ENCODE data around the gene VPS37C.
"Not testable (repeated sequence)": the region's sequence is repeated elsewhere in the genome, so short reads cannot be mapped to it uniquely, and the experiment has no call there.

VPS37C gene

DNA sequence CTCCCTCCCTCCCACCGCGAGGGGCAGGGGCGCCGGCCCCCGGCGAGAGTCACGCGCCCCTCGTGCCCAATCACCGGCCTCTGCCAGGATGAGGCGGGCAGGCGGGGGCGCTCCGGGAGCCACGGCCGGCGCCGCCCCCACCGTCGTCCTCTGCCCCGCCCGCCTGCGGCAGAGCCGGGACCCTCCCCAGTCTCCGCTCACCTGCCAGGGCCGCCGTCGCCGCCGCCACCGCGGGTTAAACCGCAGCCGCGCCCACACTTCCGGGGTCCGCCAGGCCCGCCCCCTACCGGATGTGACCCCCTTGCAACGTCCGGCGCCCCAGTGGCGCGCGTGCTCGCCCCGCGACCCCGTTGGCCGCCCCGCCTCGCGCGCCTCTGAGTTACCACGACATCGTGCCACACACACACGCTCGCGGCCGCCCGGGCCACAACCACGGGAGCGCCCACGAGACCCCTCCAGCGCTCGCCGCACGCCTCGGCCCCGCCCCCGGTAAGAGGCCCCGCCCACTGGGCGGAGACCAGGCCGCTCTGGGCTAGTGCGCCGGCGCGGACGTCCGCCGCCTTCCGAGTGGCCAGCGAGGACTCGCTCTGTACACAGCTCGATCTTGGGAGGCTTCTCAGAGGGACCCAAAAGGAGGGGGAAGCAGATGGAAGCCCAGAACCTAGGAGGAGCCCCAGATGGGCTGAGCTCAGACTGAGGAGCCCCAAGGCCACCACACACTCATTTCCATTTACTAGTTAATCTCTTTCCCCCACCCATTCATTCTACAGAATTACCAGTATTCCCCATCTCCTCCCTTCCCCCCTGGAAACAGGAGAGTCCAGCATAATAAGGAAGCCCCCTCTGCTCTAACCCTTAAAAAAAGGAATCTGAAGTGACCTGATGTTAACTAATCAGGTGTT lies at the start of gene VPS37C:
Gene VPS37C (minus strand): TSS at position 237 of the 902 bp plus-strand sequence. CDS start 22,597 bp downstream, outside the sequence.
- DNase-seq = peak; percentile 92 to 94

DNA sequence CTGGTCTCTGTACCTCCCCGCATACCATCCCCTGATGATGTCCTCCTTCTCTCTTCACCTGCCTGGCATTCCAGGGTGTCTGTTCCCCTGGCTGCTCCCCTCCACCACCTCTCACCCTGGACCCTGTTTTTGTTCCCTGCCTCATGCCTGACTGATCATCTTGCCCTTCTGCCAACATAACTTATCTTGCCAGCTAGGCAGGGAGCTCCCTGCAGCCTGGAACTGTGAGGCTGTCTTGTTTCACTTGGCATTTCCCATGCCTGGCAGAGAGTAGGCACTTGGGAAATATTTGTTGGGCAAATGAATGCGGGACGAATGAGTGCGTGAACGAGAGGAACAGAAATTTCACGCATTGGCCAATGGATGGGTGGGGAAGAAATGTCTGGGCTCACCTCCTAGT lies 49.4 kb upstream of the VPS37C start:
- DNase-seq = not testable (repeated sequence)

- DNase-seq = not testable (repeated sequence)
Observed at GRCh38 chr11:61207636-61208310, 46.5 kb upstream of the VPS37C start.

GRCh38 chr11:61204502-61205059 lies 43.4 kb upstream of the VPS37C start:
- not testable (repeated sequence) for DNase-seq

DNA sequence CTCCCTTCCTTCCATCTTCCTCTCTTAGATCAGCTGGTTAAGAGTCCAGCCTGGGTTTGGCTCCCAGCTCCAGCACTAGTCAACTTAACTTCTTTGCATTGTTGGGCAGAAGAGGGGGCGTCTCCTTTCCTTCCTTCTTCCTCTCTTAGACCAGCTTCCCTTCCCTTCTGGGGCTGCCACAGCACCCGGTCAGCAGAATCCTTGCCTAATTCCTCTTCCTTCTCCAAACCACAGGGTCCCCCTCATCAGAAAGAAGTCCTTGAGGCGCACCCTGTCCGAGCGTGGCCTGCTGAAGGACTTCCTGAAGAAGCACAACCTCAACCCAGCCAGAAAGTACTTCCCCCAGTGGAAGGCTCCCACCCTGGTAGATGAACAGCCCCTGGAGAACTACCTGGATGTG lies 42.6 kb upstream of the VPS37C start:
- DNase-seq = not testable (repeated sequence)

GRCh38 chr11:61202950-61203746 lies 41.9 kb upstream of the VPS37C start, which contains the start of gene PGA3:
Gene PGA3, plus strand, starts transcription at chr11:61203515. Its CDS starts 50 bp downstream, at chr11:61203565.
- DNase-seq = not testable (repeated sequence)

GRCh38 chr11:61201476-61201875 lies 40.2 kb upstream of the VPS37C start:
- no peak for DNase-seq

DNA sequence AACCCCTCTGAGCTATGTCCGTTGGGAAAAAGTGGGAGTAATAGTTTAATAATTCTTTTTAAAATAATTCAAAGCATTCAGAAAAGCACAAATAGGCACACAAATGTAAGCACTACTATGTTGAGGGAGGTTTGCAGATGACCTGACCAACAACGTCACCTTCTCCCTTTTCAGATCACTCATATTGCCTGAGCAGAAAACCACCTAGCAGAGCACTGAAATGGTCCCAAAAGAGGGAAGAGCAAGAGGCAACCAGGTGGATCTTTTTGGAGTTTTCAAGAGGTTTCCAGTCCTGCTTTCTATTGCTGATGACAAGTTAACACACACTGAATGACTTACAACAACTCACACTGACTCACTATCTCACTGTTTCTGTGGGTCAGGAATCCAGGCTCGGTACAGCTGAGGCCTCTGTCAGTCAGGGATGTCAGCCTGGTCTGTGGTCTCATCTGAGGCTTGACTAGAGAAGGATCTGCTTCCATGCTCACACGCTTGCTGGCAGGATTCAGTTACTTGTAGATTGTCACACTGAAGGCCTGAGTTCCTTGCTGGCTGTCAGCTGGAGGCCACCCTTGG lies 37.8 kb upstream of the VPS37C start:
- no peak for DNase-seq

GRCh38 chr11:61198361-61198760 lies 37.1 kb upstream of the VPS37C start:
- no peak for DNase-seq

GRCh38 chr11:61195719-61196118 lies 34.5 kb upstream of the VPS37C start:
- DNase-seq = no peak

DNA sequence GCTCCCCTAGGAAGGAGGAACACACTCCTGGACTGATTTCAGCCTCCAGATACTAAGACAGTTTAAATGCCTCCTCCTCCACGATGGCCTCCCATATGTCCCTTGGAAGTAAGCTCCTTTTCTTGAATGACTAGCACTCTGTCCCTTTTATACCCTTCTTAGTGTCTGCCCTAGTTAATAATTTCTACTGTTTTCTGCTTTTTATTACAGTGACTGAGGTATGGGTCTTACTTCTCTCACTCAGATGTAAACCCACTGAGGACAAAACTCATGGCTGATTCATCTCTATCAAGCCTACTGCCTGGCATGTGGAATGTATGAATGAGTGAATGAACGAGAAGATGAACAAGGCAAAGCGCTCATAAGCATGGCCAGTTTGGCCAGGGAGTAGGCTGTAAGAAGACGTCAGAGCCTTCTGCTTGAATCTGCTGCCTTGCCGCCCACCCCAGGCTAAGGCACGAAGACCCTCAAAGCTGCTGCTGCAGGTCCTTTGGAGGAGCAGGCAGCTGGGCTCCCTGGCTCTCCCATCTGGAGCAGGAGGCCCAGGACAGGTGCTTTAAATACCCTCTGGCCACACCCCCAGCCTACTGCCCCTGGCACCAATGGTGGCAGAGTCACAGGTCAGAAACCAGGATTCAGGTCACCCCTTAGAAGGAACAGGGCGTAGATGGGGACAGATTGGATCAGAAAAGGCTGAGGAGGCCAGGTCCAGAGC lies 33.9 kb upstream of the VPS37C start:
- DNase-seq = no peak

- DNase-seq = no peak
Observed at GRCh38 chr11:61194169-61194671, 33.0 kb upstream of the VPS37C start.

DNA sequence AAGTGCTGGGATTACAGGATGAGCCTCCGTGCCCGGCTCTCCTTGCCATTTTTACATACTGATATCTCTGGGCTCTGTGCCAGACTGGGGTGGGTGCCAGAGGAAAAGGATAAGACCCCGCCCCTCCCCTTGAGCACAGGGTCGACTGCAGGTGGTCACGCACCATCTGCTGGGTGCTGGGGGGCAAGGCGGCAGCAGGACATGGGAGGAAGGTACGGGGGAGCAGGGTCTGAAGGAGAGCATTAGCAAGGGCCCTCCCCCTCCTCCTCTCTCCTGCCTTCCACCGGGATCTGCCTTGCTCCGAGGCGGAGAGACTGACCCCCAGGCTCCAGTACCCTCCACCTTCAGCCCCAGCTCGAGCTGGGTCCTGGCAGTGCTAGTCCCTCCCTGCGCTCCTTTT lies 32.4 kb upstream of the VPS37C start:
- no peak for DNase-seq

DNA sequence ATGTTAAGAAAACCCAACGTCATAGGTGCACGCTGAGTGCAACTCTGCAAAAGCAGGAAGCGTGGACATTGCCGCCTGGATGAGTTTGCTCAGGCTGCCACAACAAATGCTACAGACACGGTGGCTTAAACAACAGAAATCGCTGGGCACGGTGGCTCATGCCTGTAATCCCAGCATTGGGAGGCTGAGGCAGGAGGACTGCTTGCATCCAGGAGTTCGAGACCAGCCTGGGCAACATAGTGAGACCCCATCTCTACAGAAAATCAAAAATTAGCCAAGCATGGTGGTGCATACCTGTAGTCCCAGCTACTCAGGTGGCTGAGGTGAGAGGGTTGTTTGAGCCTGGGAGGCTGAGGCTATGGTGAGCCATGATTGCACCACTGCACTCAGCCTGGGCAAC lies 28.7 kb upstream of the VPS37C start:
- no peak for DNase-seq

GRCh38 chr11:61187505-61188130 lies 26.4 kb upstream of the VPS37C start:
- peak; percentile 87 to 89 for DNase-seq

DNA sequence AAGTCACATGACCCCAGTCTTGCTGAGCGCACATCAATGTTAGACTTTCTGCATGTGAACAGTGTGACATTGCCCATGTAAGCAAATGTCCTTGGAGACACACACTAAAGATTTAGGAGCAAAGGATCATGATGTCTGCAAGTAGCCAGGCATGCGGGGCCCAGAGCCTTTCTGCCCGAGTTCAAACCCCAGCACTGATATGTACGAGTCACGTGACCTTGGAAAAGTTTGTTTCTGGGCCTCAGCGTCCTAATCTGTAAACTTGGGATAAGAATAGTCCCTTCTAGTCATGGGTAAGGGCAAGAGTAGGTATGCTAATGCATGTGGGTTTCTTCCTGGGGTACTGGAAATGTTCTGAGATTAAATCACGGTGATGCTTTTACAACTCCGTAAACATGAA lies 25.3 kb upstream of the VPS37C start:
- DNase-seq = no peak

GRCh38 chr11:61183645-61184044 lies 22.4 kb upstream of the VPS37C start:
- no peak for DNase-seq

- no peak for DNase-seq
Observed at GRCh38 chr11:61181489-61181888, 20.3 kb upstream of the VPS37C start.

- DNase-seq = not testable (repeated sequence)
Observed at GRCh38 chr11:61180205-61180604, 19.0 kb upstream of the VPS37C start.

DNA sequence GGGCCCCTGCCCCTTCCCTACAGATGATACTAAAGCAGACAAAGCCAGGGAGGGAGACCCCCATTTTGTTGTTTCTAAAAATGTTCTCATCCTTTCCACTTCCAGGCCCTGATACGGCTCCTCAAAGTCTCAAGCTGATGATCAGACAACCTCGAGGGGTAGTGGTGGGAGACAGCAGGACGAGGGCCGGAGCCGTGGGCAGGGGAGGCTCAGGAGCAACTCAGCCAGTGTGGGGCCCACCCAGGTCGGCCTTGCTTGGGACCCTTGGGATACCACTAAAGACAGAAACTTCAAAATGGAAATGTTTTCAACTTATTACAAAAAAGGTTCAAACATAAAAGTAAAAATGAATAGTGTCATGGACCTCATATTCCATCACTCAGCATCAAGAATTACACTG lies 15.2 kb upstream of the VPS37C start:
- no peak for DNase-seq

- DNase-seq = no peak
Observed at GRCh38 chr11:61174949-61175348, 13.7 kb upstream of the VPS37C start.

All from activated CD4-positive, alpha-beta T cell treated with anti-CD3 and anti-CD28 coated beads, Interleukin-2, amount 50 U/mL, for 48 hours (primary cell).